T-helper 17 cell (primary cell): ENCODE results near the gene FBN1. TPM values are rescaled to one million over a fixed set of nuclear protein-coding genes. Genes with fewer than 3 reads are reported as not detected.

Experiments used
- ATAC-seq: fragments of 150-1000 bp; cut with Tn5 transposase; 2 replicates; pipeline ENCODE4 v1.10.0; 2021; ENCODE audit warnings: mild to moderate bottlenecking, moderate library complexity
- DNase-seq, 3 donors: peaks; one replicate each; pipeline versions ENCODE4 v3.0.0 to v3.0.0-alpha.2; 2020 to 2021
- H3K9me3 ChIP-seq: one replicate; pipeline ENCODE4 v1.7.0; 2013; ENCODE audit warnings: low read length, mild to moderate bottlenecking; ENCODE audit not compliant: control insufficient read depth, poor library complexity, severe bottlenecking
- H3K27ac Mint-ChIP-seq: one replicate; pipeline ENCODE4 v1.8.0; 2022; ENCODE audit warnings: mild to moderate bottlenecking, moderate library complexity, mixed read lengths
- H3K27me3 Mint-ChIP-seq: one replicate; pipeline ENCODE4 v1.8.0; 2022; ENCODE audit warnings: mixed read lengths
- H3K36me3 Mint-ChIP-seq: one replicate; pipeline ENCODE4 v1.8.0; 2022; ENCODE audit warnings: low read depth, mixed read lengths
- H3K4me1 Mint-ChIP-seq: one replicate; pipeline ENCODE4 v1.8.0; 2022; ENCODE audit warnings: mild to moderate bottlenecking, mixed read lengths
- H3K4me3 Mint-ChIP-seq: one replicate; pipeline ENCODE4 v1.8.0; 2022; ENCODE audit warnings: mild to moderate bottlenecking, moderate library complexity, mixed read lengths
- total RNA-seq, 4 donors: library from RNA in 2 of 4; stranded (reverse) in 2 of 4; gene quantifications; one replicate each; pipeline ENCODE4 v1.2.3 and lab custom pipeline; 2022 to 2026

FBN1 gene
- total RNA-seq, 2 donors from 2014 or later, result 0.07 to 0.29 TPM

- Mint-ChIP-seq H3K4me1 (no peaks in the 10 kb centered on the region), H3K27me3 (peaks cover 13% of the 10 kb centered on the region), H3K4me3 (no peak overlapping the region), H3K27ac (no peak overlapping the region), H3K36me3 (no peaks in the 10 kb centered on the region)
- DNase-seq (no peak), ATAC-seq (no peak)
- no peaks in the 10 kb centered on the region for H3K9me3 ChIP-seq
These were observed 124.9 kb downstream of the FBN1 start for GRCh38 chr15:48520376-48521155.

DNA sequence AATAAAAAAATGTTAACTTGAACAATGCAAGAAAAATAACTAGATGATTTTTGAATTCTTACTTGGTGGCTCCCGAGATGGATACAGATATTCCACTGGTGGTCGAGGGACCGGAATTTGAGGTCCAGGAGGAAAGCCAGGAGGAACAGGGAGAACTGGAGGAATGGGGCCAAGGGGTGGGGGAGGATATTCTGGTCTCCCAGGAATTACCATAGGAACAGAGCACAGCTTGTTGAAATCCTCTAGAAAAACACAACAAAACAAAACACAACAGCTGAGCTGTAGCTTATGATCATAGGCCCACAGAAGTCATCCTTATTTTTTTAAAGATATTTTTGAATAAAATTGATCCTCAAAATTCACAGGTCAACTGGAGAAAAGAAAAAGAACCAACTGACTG, 129.4 kb downstream of the FBN1 start:
- H3K9me3 ChIP-seq, result no peaks in the 10 kb centered on the region
- ATAC-seq (no peak), DNase-seq (no peak)
- no peaks in the 10 kb centered on the region for H3K36me3 Mint-ChIP-seq
- H3K4me1 Mint-ChIP-seq, result no peaks in the 10 kb centered on the region
- H3K27ac Mint-ChIP-seq, result no peak overlapping the region
- H3K27me3 Mint-ChIP-seq, result peaks cover 5% of the 10 kb centered on the region
- no peak overlapping the region for H3K4me3 Mint-ChIP-seq

- no peak overlapping the region for H3K4me3 Mint-ChIP-seq
- H3K4me1 Mint-ChIP-seq, result no peaks in the 10 kb centered on the region
- ATAC-seq, result no peak
- peaks cover 5% of the 10 kb centered on the region for H3K27me3 Mint-ChIP-seq
- no peak for DNase-seq
- no peaks in the 10 kb centered on the region for H3K9me3 ChIP-seq
- no peak overlapping the region for H3K27ac Mint-ChIP-seq
- H3K36me3 Mint-ChIP-seq, result no peaks in the 10 kb centered on the region
These were observed 130.0 kb downstream of the FBN1 start for GRCh38 chr15:48515500-48515899.

- no peaks in the 10 kb centered on the region for H3K4me1 Mint-ChIP-seq
- no peak overlapping the region for H3K27ac Mint-ChIP-seq
- H3K4me3 Mint-ChIP-seq, result no peak overlapping the region
- H3K36me3 Mint-ChIP-seq, result no peaks in the 10 kb centered on the region
- ATAC-seq (no peak), DNase-seq (no peak)
- no peaks in the 10 kb centered on the region for H3K9me3 ChIP-seq
- H3K27me3 Mint-ChIP-seq, result peaks cover 5% of the 10 kb centered on the region
These were observed 131.2 kb downstream of the FBN1 start for GRCh38 chr15:48514103-48514816.

DNA sequence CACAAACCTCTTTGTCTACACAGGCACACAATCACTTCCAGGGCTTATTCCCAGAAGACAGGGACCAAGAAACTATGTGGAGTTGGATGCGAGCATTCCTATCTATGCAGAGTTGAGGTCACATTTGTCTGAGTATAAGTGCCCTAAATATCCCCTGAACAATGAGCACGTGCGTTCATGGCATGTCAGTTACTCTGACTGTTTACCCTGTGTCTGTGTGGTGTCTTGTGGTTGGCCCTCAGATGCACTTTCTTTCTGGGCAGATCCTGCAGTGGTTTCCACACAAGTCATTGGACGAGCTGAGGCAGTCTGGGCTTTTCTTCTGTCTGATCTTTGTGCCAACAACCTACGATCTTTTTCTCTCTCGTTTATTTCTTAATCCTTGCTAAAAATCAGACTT, 134.5 kb downstream of the FBN1 start:
- DNase-seq (no peak), ATAC-seq (no peak)
- Mint-ChIP-seq H3K27me3 (no peaks in the 10 kb centered on the region), H3K36me3 (no peaks in the 10 kb centered on the region), H3K4me1 (no peaks in the 10 kb centered on the region), H3K27ac (no peak overlapping the region), H3K4me3 (no peak overlapping the region)
- H3K9me3 ChIP-seq, result no peaks in the 10 kb centered on the region

DNA sequence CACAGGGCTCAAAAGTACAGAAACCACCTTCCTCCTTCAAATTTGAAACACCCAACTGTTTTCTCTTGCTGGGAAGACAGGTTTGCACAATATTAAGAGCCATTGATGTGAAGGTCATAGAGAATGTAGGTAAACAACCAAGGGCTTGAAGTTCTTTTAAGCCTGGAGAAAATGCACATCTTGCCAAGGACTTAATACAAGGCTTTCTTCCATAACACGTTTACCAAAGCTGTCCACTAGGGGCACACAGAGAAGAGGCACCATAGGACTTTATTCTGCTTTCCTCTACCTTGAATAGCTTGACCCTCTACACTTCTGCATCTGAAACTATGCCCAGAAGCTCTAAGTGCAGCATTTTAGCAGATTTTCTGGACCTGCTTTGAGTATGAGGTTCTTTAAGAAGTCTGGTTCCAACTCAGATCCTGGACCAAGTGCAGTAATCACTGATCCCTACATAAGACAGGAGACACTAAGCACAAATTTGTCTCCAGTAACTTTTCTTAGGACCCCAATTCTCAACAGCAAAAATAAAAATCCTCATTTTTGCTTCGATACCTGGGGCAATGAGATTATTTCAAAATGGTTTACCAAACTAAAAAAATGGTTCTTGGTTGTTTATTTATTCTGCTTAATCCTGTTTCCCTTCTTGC, 138.0 kb downstream of the FBN1 start:
- H3K9me3 ChIP-seq, result no peaks in the 10 kb centered on the region
- ATAC-seq (no peak), DNase-seq (no peak)
- Mint-ChIP-seq H3K27me3 (peaks cover 9% of the 10 kb centered on the region), H3K4me3 (no peak overlapping the region), H3K27ac (no peak overlapping the region), H3K4me1 (no peaks in the 10 kb centered on the region), H3K36me3 (no peaks in the 10 kb centered on the region)

- no peak overlapping the region for H3K4me3 Mint-ChIP-seq
- DNase-seq, result no peak
- H3K4me1 Mint-ChIP-seq, result no peaks in the 10 kb centered on the region
- H3K27ac Mint-ChIP-seq, result no peak overlapping the region
- no peaks in the 10 kb centered on the region for H3K36me3 Mint-ChIP-seq
- peaks cover 9% of the 10 kb centered on the region for H3K27me3 Mint-ChIP-seq
- no peaks in the 10 kb centered on the region for H3K9me3 ChIP-seq
- ATAC-seq, result no peak
These were observed 140.4 kb downstream of the FBN1 start for GRCh38 chr15:48505067-48505466.

DNA sequence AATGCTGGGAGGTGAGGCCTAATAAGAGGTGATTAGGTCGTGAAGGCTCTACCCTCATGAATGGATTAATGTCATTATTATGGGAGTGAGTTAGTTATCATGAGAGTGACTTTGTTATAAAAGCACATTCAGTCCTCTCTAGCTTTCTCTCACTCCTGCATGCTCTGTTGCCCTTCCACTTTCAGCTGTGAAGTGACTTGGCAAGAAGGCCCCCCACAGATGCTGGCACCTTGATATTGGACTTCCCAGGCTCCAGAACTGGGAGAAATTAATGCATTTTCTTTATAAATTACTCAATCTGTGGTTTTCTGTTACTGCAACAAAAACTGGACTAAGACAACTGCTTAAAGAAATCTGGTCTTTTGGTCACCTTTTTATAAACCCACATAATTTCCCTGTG, 144.3 kb downstream of the FBN1 start:
- no peak overlapping the region for H3K27ac Mint-ChIP-seq
- H3K4me1 Mint-ChIP-seq, result no peaks in the 10 kb centered on the region

DNA sequence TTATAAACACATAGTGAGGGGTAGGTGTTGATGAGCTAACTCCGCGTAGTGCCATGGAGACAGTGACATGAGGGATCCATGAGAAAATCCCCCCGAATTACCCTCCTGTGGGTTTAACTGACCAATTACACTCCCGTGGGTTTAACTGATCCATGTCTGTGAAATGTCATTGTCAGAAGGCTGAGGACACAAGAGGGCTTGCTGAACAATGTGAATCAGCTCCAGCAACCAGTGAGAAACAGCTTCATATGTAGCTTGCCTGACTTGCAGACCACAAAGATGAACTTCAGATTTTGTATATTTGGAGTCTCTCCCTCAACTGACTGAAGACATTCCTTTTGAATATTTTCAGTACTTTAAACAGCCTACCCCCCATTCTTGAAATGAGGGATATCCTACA, 144.9 kb downstream of the FBN1 start:
- no peaks in the 10 kb centered on the region for H3K9me3 ChIP-seq
- Mint-ChIP-seq H3K27me3 (peaks cover 9% of the 10 kb centered on the region), H3K27ac (no peak overlapping the region), H3K36me3 (no peaks in the 10 kb centered on the region), H3K4me3 (no peak overlapping the region), H3K4me1 (no peaks in the 10 kb centered on the region)
- no peak for ATAC-seq
- DNase-seq, result no peak

More for the DNA sequence above, 144.3 kb downstream of the FBN1 start:
- DNase-seq, result no peak
- no peaks in the 10 kb centered on the region for H3K36me3 Mint-ChIP-seq
- H3K27me3 Mint-ChIP-seq, result peaks cover 9% of the 10 kb centered on the region
- no peak overlapping the region for H3K4me3 Mint-ChIP-seq
- H3K9me3 ChIP-seq, result no peaks in the 10 kb centered on the region
- ATAC-seq, result no peak

GRCh38 chr15:48499978-48500377, 145.5 kb downstream of the FBN1 start:
- no peak overlapping the region for H3K27ac Mint-ChIP-seq
- peaks cover 6% of the 10 kb centered on the region for H3K27me3 Mint-ChIP-seq
- DNase-seq (no peak), ATAC-seq (no peak)
- H3K36me3 Mint-ChIP-seq, result no peaks in the 10 kb centered on the region
- H3K4me3 Mint-ChIP-seq, result no peak overlapping the region
- no peaks in the 10 kb centered on the region for H3K9me3 ChIP-seq
- no peaks in the 10 kb centered on the region for H3K4me1 Mint-ChIP-seq

- no peak for ATAC-seq
- Mint-ChIP-seq H3K4me3 (no peak overlapping the region), H3K27me3 (no peaks in the 10 kb centered on the region), H3K4me1 (no peaks in the 10 kb centered on the region), H3K27ac (no peak overlapping the region), H3K36me3 (no peaks in the 10 kb centered on the region)
- no peak for DNase-seq
- H3K9me3 ChIP-seq, result no peaks in the 10 kb centered on the region
These were observed 146.7 kb downstream of the FBN1 start for GRCh38 chr15:48498828-48499227.

DNA sequence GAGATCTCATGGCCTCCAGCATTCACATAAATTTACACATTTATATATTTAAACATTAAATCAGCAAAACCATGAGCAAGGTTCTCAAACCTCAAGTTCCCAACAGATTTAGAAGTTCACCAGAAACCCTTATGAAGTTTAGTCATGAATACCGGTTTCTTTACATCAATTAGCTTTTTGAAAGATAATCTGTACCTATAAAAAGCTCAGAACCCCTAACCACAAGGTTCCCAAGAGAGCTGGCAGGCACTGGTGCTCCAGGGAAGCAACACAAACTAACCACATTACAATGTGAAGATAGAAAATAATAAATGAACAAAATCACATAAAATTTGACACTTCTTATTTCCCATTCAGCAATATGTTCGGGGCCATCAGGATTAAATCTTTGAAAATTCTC, 150.9 kb downstream of the FBN1 start:
- Mint-ChIP-seq H3K4me3 (no peak overlapping the region), H3K27ac (no peak overlapping the region), H3K36me3 (no peaks in the 10 kb centered on the region), H3K4me1 (no peaks in the 10 kb centered on the region), H3K27me3 (no peaks in the 10 kb centered on the region)
- no peaks in the 10 kb centered on the region for H3K9me3 ChIP-seq
- ATAC-seq (no peak), DNase-seq (no peak)

GRCh38 chr15:48493763-48494225, 151.7 kb downstream of the FBN1 start:
- H3K27me3 Mint-ChIP-seq, result no peaks in the 10 kb centered on the region
- no peak overlapping the region for H3K4me3 Mint-ChIP-seq
- no peak overlapping the region for H3K27ac Mint-ChIP-seq
- no peaks in the 10 kb centered on the region for H3K9me3 ChIP-seq
- H3K4me1 Mint-ChIP-seq, result no peaks in the 10 kb centered on the region
- H3K36me3 Mint-ChIP-seq, result no peaks in the 10 kb centered on the region
- DNase-seq, result no peak
- no peak for ATAC-seq
